T-helper 1 cell treated with Interleukin-12 subunit alpha and Interleukin-12 subunit beta and Interleukin-4 antibody, amounts not matched to agents 30 ng/mL and 1 ng/mL, for 36 hours (primary cell): ENCODE measurements around the gene CAPS. TPM values are rescaled to one million over a fixed set of nuclear protein-coding genes. Genes with fewer than 3 reads are reported as not detected.

Source experiments
- intact Hi-C: fragments of 100-400 bp; cut with micrococcal nuclease; formaldehyde crosslinking; loops from one replicate; pipeline ENCODE4 v1.15.1; 2024
- total RNA-seq: library from RNA; stranded (reverse); gene quantifications from 2 replicates; pipeline ENCODE4 v1.2.3, GENCODE V29; 2022

Gene CAPS
- total RNA-seq, 1 donor from 2014 or later: 13.0 TPM

GRCh38 chr19:5933391-5934068, 19.5 kb downstream of the CAPS start:
- intact Hi-C loops: no loop called here

GRCh38 chr19:5934069-5934401, 20.0 kb downstream of the CAPS start:
- intact Hi-C loops: no loop called here

DNA sequence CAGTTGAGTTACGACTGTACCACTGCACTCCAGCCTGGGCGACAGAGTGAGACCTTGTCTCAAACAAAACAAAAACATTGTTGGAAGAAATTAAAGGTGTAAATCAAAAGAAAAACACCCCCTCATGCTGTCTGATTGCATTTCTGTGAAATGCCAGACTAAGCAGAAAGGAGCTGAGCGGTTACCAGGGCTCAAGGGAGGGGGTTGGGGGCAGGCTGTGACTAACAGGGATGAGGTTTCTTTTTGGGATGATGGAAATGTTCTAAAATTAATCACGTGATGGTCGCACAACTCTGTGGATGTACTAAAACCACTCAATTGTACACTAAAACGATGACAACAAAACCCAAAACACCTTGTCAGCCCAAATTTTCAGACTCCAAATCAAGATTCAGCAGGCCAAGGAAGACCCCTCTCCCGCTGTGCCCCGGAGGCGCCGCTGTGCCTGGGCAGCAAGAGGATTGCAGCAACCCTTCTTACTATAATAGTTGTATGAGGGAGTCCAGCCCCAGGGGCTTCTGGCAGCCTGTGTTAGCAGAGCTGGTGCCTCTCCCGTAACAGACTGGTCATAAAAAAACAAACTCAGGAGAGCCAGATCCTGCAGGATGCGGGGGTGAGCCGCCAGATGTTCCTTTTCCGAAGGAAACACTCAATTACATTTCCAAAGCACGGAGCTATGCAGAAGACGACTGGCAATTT, 20.9 kb downstream of the CAPS start:
- intact Hi-C loops: no loop called here

GRCh38 chr19:5935473-5936291, 21.6 kb downstream of the CAPS start:
- intact Hi-C loops: no loop called here

GRCh38 chr19:5936292-5936592, 22.2 kb downstream of the CAPS start:
- intact Hi-C loops: no loop called here

DNA sequence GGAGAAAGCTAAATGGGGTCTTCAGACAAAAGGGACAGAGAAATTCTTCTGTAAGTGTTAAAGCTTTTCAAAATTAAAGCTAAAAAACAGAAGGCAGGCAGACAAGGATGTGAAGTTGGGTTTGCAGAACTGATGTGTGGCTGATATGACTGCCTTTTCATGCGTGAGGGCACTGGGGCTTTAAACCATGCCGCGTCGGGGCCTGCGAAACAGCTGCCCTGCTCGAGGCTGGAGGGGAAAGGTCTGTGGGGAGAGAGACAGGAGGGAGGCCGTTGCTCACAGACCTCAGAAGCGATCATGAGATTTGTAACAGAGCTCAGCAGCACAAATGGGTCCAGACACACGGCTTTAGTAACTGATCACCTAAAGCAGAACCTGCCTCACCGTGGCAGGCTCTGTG, 23.5 kb downstream of the CAPS start:
- intact Hi-C loops: no loop called here

- intact Hi-C loops: no loop called here
Measured at GRCh38 chr19:5940260-5941208, 26.5 kb downstream of the CAPS start.

DNA sequence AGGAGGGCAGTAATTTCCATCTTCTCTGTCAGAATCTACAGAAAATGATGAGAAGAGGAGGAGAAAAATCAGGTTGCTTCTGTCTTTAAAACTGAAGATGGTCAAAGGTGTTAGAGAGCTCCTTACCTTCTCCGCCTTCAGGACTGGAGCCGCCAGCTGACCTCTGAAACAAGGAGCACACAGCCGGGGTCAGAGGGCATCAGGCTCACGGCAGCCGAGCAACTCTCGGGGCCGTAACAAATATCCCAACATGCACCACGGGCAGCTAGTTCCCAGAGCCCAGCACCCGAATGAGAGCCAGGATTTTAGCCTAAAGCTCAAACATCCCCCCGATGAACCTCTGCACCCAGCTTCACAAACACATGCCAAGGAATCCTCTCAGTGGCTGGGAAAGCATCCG, 27.6 kb downstream of the CAPS start:
- intact Hi-C loops: no loop called here

GRCh38 chr19:5943045-5943444, 29.0 kb downstream of the CAPS start:
- intact Hi-C loops: no loop called here

GRCh38 chr19:5943623-5944022, 29.6 kb downstream of the CAPS start:
- intact Hi-C loops: no loop called here

DNA sequence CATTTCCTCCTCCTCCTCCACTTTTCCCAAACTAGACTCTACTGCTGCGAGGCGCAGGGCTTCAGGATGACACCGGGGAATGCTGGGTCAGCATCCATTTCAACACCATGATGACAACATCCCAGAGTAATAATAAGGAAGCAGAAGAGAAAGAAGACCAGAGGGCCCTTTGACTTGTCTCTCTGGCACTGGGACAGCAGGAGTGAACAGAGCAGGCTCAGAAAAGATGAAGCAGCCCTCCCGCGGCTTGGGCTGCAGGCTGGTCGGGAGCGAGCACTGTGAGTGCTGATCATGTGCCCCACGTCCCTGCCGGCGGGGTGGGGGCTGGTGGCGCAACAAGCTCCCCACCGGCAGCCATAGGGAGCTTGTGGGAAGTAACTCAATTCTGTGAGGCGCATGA, 33.4 kb downstream of the CAPS start:
- intact Hi-C loops: no loop called here

DNA sequence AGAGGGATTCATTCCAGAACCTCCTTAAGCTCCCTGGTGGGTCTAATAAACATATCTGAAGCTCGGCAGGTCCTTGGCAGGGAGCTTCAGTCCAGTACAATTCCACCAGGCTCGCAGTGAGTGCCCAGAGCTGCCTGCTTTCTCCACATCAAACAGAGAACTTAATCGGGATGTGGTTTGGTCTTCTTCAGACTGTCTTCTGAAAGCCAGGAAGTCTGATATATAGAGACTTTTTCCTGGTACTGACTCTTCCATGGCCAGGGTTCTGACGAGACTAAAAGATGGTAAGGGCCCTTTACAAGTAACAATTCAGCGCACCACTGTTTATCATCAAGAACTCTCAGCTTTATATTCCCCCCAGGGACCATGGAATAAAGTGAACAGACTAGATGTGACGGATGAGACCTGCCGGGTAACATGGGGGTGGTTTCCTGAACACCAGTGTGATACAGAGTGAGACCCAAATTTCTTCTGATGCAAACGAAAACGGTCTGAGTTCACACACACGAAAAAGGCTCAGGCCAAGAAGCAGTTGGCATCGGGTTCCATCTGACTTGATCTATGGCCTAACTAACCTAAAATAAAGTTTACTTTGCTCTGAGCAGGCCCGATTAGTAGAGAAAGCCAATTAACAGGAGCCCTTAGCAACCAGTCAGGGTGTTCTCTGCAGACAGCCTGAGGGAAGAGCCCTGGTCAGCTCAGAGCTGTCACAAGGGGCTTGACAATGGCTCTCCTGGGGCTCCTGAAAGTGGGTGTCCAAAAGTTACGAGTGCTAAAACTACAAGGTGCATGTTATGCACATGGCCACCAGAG, 34.9 kb downstream of the CAPS start:
- intact Hi-C loops: loop anchor here (2.0 kb wide), 1 partner anchor 14 kb away; no protein-coding TSS in a partner anchor

DNA sequence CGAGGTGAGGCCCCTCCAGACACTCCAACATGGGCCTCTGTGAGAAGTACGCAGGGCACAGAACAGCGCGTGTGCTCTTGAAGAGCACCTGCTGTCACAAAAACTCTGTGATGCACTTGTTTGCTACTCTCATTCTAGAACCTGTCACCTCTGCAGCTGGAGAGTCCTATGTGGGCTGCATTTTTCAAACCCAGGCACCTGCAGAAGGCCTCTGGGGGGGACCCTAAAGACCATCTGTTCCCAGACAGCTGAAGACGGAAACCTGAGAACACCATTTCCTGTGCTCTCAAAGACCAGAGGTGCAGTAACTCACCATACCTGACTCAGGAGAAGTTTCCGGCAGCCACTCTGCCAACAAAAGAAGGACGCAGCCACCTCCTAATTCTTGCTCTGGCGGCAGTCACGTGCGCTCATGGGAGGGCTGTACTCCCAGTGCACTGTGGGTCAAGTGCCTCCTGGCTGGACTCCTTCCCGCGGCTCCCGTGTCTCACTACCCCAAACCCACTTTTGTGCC, 35.8 kb downstream of the CAPS start:
- intact Hi-C loops: loop anchor here (2.0 kb wide), 1 partner anchor 13 kb away; no protein-coding TSS in a partner anchor

GRCh38 chr19:5950741-5951140, 36.7 kb downstream of the CAPS start:
- intact Hi-C loops: no loop called here

DNA sequence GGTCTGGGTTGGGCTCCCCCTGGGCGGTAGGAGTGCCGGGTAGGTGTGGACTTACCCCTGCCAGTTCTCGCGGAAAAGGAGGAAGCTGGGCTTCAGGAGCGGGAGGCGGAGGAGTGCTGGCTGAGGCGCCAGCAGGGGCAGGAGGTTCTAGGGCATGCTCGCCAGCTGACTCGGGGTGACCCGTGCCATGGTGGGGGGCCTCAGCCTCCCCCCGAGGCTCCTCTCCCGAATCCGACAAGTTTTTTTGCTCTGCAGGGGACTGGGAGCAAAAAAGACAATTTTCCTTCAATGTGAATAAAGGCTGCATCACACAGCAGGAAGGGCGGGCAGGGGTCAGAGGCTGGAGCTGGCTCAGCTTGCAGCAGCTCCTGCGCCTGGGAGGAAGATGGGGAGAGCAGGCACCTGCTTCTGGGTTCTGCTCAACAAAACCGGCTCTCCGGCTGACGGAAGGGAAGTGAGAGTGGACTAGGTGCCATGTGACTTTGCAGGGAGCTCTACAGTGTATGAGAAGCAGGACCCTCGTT, 37.3 kb downstream of the CAPS start:
- intact Hi-C loops: no loop called here

DNA sequence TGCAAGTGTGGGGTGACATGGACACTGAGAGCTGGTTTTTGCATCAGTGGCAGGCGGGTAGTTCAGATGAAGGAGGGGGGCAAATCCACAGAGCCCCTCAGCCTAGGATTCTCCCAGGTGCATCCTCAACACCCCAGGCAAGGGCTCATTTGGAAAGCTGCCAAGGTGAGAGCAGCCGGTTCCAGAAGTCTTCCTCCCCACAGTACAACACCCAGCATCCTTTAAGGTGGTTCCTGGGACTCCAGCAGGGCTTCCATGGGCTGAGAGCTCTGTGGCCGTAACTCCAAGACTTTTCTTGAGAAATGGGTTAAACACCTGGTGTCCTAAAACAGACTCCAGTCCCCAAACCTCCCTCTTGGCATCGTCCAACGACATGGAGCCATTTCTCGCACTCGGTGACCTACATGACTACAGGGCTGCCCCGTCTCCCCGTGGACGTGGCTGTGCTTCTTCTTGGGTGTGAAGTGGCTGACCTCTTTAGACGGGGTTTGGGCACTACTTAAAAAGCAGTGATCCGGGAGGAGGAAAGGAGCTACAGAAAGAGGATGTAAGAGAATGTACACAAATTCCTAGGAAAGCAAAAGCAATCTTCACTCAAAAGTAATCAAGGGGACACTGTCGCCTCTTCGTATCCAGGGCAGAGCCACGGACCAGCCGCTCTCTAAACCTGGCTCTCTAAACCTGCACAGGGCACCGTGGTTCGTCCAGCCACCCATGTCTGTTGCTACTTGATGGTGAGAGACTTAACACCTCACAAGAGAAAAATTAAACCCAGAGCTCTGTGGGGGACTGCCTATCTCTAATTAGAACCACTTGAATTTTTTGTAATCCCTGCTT, 38.4 kb downstream of the CAPS start:
- intact Hi-C loops: loop anchor here (1.0 kb wide), 3 partner anchors 10 to 48 kb away; partner anchors contain the start of genes RANBP3 and VMAC

GRCh38 chr19:5953030-5953589, 39.1 kb downstream of the CAPS start:
- intact Hi-C loops: loop anchor here (1.0 kb wide), 3 partner anchors 9 to 49 kb away; partner anchors contain the start of genes RANBP3 and VMAC

- intact Hi-C loops: loop anchor here (1.0 kb wide), 3 partner anchors 9 to 49 kb away; partner anchors contain the start of genes RANBP3 and VMAC
Measured at GRCh38 chr19:5953680-5954213, 39.7 kb downstream of the CAPS start.
